ENCODE measurements around the gene DDI1. TPM values are rescaled to one million over a fixed set of nuclear protein-coding genes. Genes with fewer than 3 reads are reported as not detected.
A peak's percentile ranks its signal among the peaks of the same experiment; 100 is the strongest.
"Not testable (repeated sequence)": the region's sequence is repeated elsewhere in the genome, so short reads cannot be mapped to it uniquely, and the experiment has no call there.

The DDI1 gene
- total and polyA plus RNA-seq, 2 experiments from 2014 or later: 0.39 TPM; not detected in 1

- H3K27me3 ChIP-seq: no peaks in the 10 kb centered on the region
- no peak overlapping the region for H3K4me2 ChIP-seq
- H3K79me2 ChIP-seq: no peaks in the 10 kb centered on the region
- peaks cover 7% of the 10 kb centered on the region for H3K4me1 ChIP-seq (ENCODE audit: insufficient read depth)
- TF ChIP-seq CTCF (IDR thresholded peaks at IDR 0.05; ENCODE audit: poor library complexity) (no peak), EZH2 (IDR thresholded peaks at IDR 0.05; ENCODE audit: borderline replicate concordance) (no peak), EZH2phosphoT487 (IDR thresholded peaks at IDR 0.05; ENCODE audit: low read depth, severe bottlenecking, unreplicated experiment) (no peak)
- peak overlapping the region; percentile 32 for H3K27ac ChIP-seq
- H3K36me3 ChIP-seq (replicated peaks; ENCODE audit: insufficient read depth, low read depth): no peaks in the 10 kb centered on the region
- WGBS (ENCODE audit: low lambda C conversion rate, missing lambda C conversion rate): 75% methylated on average over 6 of the region's 6 CpGs
- H3K4me3 ChIP-seq: no peak overlapping the region
- H3K9me3 ChIP-seq (ENCODE audit: low read depth): no peaks in the 10 kb centered on the region
- no peaks in the 10 kb centered on the region for H4K20me1 ChIP-seq (ENCODE audit: insufficient read depth, poor library complexity, severe bottlenecking)
- H2AFZ ChIP-seq: no peak overlapping the region
- no peak for DNase-seq (ENCODE audit: low spot score)
- no peaks in the 10 kb centered on the region for H3K9me2 ChIP-seq (replicated peaks; ENCODE audit: insufficient read depth)
Observed at GRCh38 chr11:104043678-104044239, 7.3 kb downstream of the DDI1 start.

- H3K4me3 ChIP-seq: no peak overlapping the region
- H2AFZ ChIP-seq: no peak overlapping the region
- DNase-seq (ENCODE audit: low spot score): no peak
- no peak overlapping the region for H3K4me2 ChIP-seq
- H3K9me3 ChIP-seq (ENCODE audit: low read depth): no peaks in the 10 kb centered on the region
- no peak overlapping the region for H3K27ac ChIP-seq
- H3K79me2 ChIP-seq: no peaks in the 10 kb centered on the region
- TF ChIP-seq EZH2 (IDR thresholded peaks at IDR 0.05; ENCODE audit: borderline replicate concordance): no peak
- H4K20me1 ChIP-seq (ENCODE audit: insufficient read depth, poor library complexity, severe bottlenecking): no peaks in the 10 kb centered on the region
- no peaks in the 10 kb centered on the region for H3K27me3 ChIP-seq
- WGBS (ENCODE audit: low lambda C conversion rate, missing lambda C conversion rate): 98% methylated on average over 2 of the region's 2 CpGs
- H3K9me2 ChIP-seq (replicated peaks; ENCODE audit: insufficient read depth): no peaks in the 10 kb centered on the region
- H3K36me3 ChIP-seq (replicated peaks; ENCODE audit: insufficient read depth, low read depth): no peaks in the 10 kb centered on the region
- H3K4me1 ChIP-seq (ENCODE audit: insufficient read depth): peaks cover 7% of the 10 kb centered on the region
Observed at GRCh38 chr11:104046331-104046730, 9.9 kb downstream of the DDI1 start.

GRCh38 chr11:104046858-104047257 lies 10.4 kb downstream of the DDI1 start:
- H3K9me3 ChIP-seq (ENCODE audit: low read depth); H3K9me2 ChIP-seq (replicated peaks; ENCODE audit: insufficient read depth); H3K4me3 ChIP-seq; DNase-seq (ENCODE audit: low spot score); H3K27me3 ChIP-seq; H3K4me1 ChIP-seq (ENCODE audit: insufficient read depth); H2AFZ ChIP-seq; H3K36me3 ChIP-seq (replicated peaks; ENCODE audit: insufficient read depth, low read depth); H4K20me1 ChIP-seq (ENCODE audit: insufficient read depth, poor library complexity, severe bottlenecking); H3K27ac ChIP-seq; H3K79me2 ChIP-seq; H3K4me2 ChIP-seq: not testable (repeated sequence)
- 99% methylated on average over 3 of the region's 3 CpGs for WGBS (ENCODE audit: low lambda C conversion rate, missing lambda C conversion rate)

- H4K20me1 ChIP-seq (ENCODE audit: insufficient read depth, poor library complexity, severe bottlenecking): no peaks in the 10 kb centered on the region
- WGBS (ENCODE audit: low lambda C conversion rate, missing lambda C conversion rate): 93% methylated on average over 4 of the region's 4 CpGs
- no peaks in the 10 kb centered on the region for H3K79me2 ChIP-seq
- TF ChIP-seq EZH2phosphoT487 (IDR thresholded peaks at IDR 0.05; ENCODE audit: low read depth, severe bottlenecking, unreplicated experiment): no peak
- TF ChIP-seq CTCF (IDR thresholded peaks at IDR 0.05; ENCODE audit: poor library complexity): no peak
- TF ChIP-seq EZH2 (IDR thresholded peaks at IDR 0.05; ENCODE audit: borderline replicate concordance): no peak
- no peaks in the 10 kb centered on the region for H3K9me3 ChIP-seq (ENCODE audit: low read depth)
- H2AFZ ChIP-seq: no peak overlapping the region
- no peaks in the 10 kb centered on the region for H3K36me3 ChIP-seq (replicated peaks; ENCODE audit: insufficient read depth, low read depth)
- H3K27ac ChIP-seq: no peak overlapping the region
- H3K27me3 ChIP-seq: no peaks in the 10 kb centered on the region
- H3K4me2 ChIP-seq: no peak overlapping the region
- H3K4me1 ChIP-seq (ENCODE audit: insufficient read depth): peaks cover under 1% of the 10 kb centered on the region
- DNase-seq (ENCODE audit: low spot score): no peak
- H3K4me3 ChIP-seq: no peak overlapping the region
- H3K9me2 ChIP-seq (replicated peaks; ENCODE audit: insufficient read depth): no peaks in the 10 kb centered on the region
Observed at GRCh38 chr11:104049116-104049515, 12.7 kb downstream of the DDI1 start.

Data from hepatocyte (in vitro differentiated cells).